Caki2 (cell line): ENCODE results near the gene SUPV3L1. TPM values are rescaled to one million over a fixed set of nuclear protein-coding genes. Genes with fewer than 3 reads are reported as not detected.
"Not testable (repeated sequence)": the region's sequence is repeated elsewhere in the genome, so short reads cannot be mapped to it uniquely, and the experiment has no call there.

ENCODE experiments used
- DNase-seq: peaks from one replicate; pipeline ENCODE4 v3.0.0-alpha.2; 2015; ENCODE audit warnings: low read depth
- in situ Hi-C: cut with HindIII; loops from 2 replicates; pipeline ENCODE4 v1.10.0; 2016; ENCODE audit warnings: low sequenced_read_pairs, low pct_unique_long_range_greater_than_20kb, mixed read lengths
- total RNA-seq: library from RNA; depleted of rRNA; stranded (reverse); fragments of >200 nt; shearing (Covaris generic); gene quantifications from 2 replicates; pipeline ENCODE4 v1.2.3, GENCODE V29; 2014; ENCODE audit warnings: low replicate concordance; rRNA removed

Gene SUPV3L1
- total RNA-seq, 1 experiment from 2014 or later: 18.0 TPM

- in situ Hi-C loops: no loop called here
- DNase-seq: no peak
Measured at GRCh38 chr10:69242852-69243212, 62.8 kb downstream of the SUPV3L1 start.

- in situ Hi-C loops: no loop called here
- DNase-seq: no peak
Measured at GRCh38 chr10:69243817-69244216, 63.8 kb downstream of the SUPV3L1 start.

GRCh38 chr10:69246036-69246435, 66.0 kb downstream of the SUPV3L1 start:
- in situ Hi-C loops: no loop called here
- DNase-seq: no peak

- in situ Hi-C loops: no loop called here
- no peak for DNase-seq
Measured at GRCh38 chr10:69246581-69247312, 66.7 kb downstream of the SUPV3L1 start.

- no peak for DNase-seq
- in situ Hi-C loops: no loop called here
Measured at GRCh38 chr10:69247313-69247710, 67.3 kb downstream of the SUPV3L1 start.

- no peak for DNase-seq
- in situ Hi-C loops: no loop called here
Measured at GRCh38 chr10:69248117-69248730, 68.2 kb downstream of the SUPV3L1 start.

- no peak for DNase-seq
- in situ Hi-C loops: no loop called here
Measured at GRCh38 chr10:69250041-69250440, 70.0 kb downstream of the SUPV3L1 start.

- in situ Hi-C loops, DNase-seq: not testable (repeated sequence)
Measured at GRCh38 chr10:69251417-69251816, 71.4 kb downstream of the SUPV3L1 start.

GRCh38 chr10:69253171-69253570, 73.1 kb downstream of the SUPV3L1 start:
- in situ Hi-C loops: no loop called here

GRCh38 chr10:69254877-69255276, 74.8 kb downstream of the SUPV3L1 start:
- DNase-seq: no peak
- in situ Hi-C loops: no loop called here

More at GRCh38 chr10:69253171-69253570, 73.1 kb downstream of the SUPV3L1 start:
- no peak for DNase-seq

Other genes with a start within 250 kb of the SUPV3L1 start
- gene DDX21, start 224.1 kb upstream of the SUPV3L1 start, total RNA-seq: 26.4 and 32.4 TPM in 2 replicates
- gene KIFBP, start 191.4 kb upstream of the SUPV3L1 start, total RNA-seq: 37.3 and 41.5 TPM in 2 replicates
- gene SRGN, start 92.1 kb upstream of the SUPV3L1 start, total RNA-seq: 288 and 293 TPM in 2 replicates
- 20.1 and 25.2 TPM in 2 replicates for gene VPS26A, start 56.1 kb upstream of the SUPV3L1 start, total RNA-seq
- 52.3 and 68.0 TPM in 2 replicates for gene HKDC1, start 40.1 kb downstream of the SUPV3L1 start, total RNA-seq
- 102 and 117 TPM in 2 replicates for gene HK1, start 98.3 kb downstream of the SUPV3L1 start, total RNA-seq
- gene TACR2, start 236.7 kb downstream of the SUPV3L1 start, total RNA-seq: not detected in 2 replicates